Measurements from ENCODE around the gene LYRM4. TPM values are rescaled to one million over a fixed set of nuclear protein-coding genes. Genes with fewer than 3 reads are reported as not detected.

The LYRM4 gene
- total and polyA plus RNA-seq, 2 donors (not counting 1 experiment from before 2014, with no cell fraction given), result 14.5 to 31.9 TPM

DNA sequence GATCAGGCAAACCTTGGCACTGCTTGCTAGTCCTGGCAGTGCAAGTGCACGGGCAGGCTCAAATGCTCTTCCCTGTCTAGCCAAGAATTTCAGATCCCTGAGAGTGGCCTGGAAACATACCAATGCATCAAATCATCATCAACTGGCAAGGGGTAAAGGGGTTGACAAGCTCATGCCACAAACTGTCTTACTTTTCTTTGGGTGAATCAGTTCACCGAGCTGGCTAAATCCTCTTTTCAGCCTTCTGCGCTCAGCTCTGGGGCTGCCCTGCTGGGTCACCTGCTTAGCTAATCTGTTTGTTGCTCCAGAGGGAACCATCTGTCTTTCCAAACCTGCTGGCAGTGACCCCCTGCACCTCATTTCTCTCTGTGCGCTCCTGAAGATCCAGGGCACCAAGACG lies 59.5 kb downstream of the LYRM4 start:
- H3K27me3 ChIP-seq (ENCODE audit: control insufficient read depth, insufficient read depth, low read length), result no peaks in the 10 kb centered on the region
- H3K4me2 ChIP-seq (ENCODE audit: extremely low read depth, insufficient read depth, low read length), result no peak overlapping the region
- H2AFZ ChIP-seq (ENCODE audit: low read length), result no peak overlapping the region
- peaks cover 3% of the 10 kb centered on the region for H3K4me1 ChIP-seq (ENCODE audit: control insufficient read depth, extremely low read depth, insufficient read depth, low read length)
- no peak for TF ChIP-seq EZH2 (IDR thresholded peaks at IDR 0.05; ENCODE audit: low read length, missing control alignments)
- TF ChIP-seq, protein P1, sequence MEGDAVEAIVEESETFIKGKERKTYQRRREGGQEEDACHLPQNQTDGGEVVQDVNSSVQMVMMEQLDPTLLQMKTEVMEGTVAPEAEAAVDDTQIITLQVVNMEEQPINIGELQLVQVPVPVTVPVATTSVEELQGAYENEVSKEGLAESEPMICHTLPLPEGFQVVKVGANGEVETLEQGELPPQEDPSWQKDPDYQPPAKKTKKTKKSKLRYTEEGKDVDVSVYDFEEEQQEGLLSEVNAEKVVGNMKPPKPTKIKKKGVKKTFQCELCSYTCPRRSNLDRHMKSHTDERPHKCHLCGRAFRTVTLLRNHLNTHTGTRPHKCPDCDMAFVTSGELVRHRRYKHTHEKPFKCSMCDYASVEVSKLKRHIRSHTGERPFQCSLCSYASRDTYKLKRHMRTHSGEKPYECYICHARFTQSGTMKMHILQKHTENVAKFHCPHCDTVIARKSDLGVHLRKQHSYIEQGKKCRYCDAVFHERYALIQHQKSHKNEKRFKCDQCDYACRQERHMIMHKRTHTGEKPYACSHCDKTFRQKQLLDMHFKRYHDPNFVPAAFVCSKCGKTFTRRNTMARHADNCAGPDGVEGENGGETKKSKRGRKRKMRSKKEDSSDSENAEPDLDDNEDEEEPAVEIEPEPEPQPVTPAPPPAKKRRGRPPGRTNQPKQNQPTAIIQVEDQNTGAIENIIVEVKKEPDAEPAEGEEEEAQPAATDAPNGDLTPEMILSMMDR (conservative IDR thresholded peaks at IDR 0.05 in 1 of 2, IDR thresholded peaks at IDR 0.05 in 1 of 2; ENCODE audit: low read depth in 1 of 2, low read length in 2 of 2), result no peak
- H3K9ac ChIP-seq (ENCODE audit: insufficient read depth, low read length), result no peak overlapping the region
- H3K4me3 ChIP-seq (replicated peaks in 1 of 4; ENCODE audit: control extremely low read depth in 1 of 4, insufficient read depth in 1 of 4, low read depth in 3 of 4, low read length in 4 of 4), result no peak overlapping the region
- H3K36me3 ChIP-seq (ENCODE audit: control insufficient read depth, insufficient read depth, low read length), result no peaks in the 10 kb centered on the region
- no peaks in the 10 kb centered on the region for H4K20me1 ChIP-seq (ENCODE audit: control insufficient read depth, extremely low read depth, insufficient read depth, low read length)
- H3K9me3 ChIP-seq (ENCODE audit: control insufficient read depth, insufficient read depth, low read depth, low read length), result no peaks in the 10 kb centered on the region
- no peak overlapping the region for H3K27ac ChIP-seq (ENCODE audit: insufficient read depth, low read length)
- no peaks in the 10 kb centered on the region for H3K79me2 ChIP-seq (ENCODE audit: control insufficient read depth, insufficient read depth, low read length)
- peak in 1 of 2 donors; percentile 41 for DNase-seq (ENCODE audit: low read depth in 2 of 2)

DNA sequence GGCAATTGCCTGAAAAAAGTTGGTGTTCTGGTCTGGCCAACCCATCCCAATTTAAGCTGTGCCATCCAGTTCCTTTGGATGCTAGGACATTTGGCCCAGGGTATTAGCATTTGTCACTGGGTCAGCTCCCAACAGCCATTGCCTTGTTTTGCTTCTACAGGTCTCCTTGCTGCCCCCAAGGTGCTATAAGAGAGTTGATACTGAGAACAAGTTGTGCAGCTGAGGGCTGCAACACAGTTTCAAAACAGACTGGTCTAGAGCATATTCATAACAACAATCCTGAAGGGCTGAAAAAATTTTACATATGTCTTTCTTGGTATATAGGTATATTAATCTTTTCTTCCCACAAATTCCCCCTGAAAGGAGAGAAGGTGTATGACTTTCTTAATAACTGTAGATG lies 61.0 kb downstream of the LYRM4 start:
- no peak overlapping the region for H3K4me3 ChIP-seq (replicated peaks in 1 of 4; ENCODE audit: control extremely low read depth in 1 of 4, insufficient read depth in 1 of 4, low read depth in 3 of 4, low read length in 4 of 4)
- TF ChIP-seq, protein P1 (conservative IDR thresholded peaks at IDR 0.05 in 1 of 2, IDR thresholded peaks at IDR 0.05 in 1 of 2; ENCODE audit: low read depth in 1 of 2, low read length in 2 of 2), result no peak
- no peak for TF ChIP-seq EZH2 (IDR thresholded peaks at IDR 0.05; ENCODE audit: low read length, missing control alignments)
- no peaks in the 10 kb centered on the region for H3K79me2 ChIP-seq (ENCODE audit: control insufficient read depth, insufficient read depth, low read length)
- H3K9me3 ChIP-seq (ENCODE audit: control insufficient read depth, insufficient read depth, low read depth, low read length), result no peaks in the 10 kb centered on the region
- H4K20me1 ChIP-seq (ENCODE audit: control insufficient read depth, extremely low read depth, insufficient read depth, low read length), result no peaks in the 10 kb centered on the region
- H2AFZ ChIP-seq (ENCODE audit: low read length), result no peak overlapping the region
- no peak overlapping the region for H3K9ac ChIP-seq (ENCODE audit: insufficient read depth, low read length)
- no peak for DNase-seq (ENCODE audit: low read depth in 2 of 2)
- no peak overlapping the region for H3K4me2 ChIP-seq (ENCODE audit: extremely low read depth, insufficient read depth, low read length)
- no peaks in the 10 kb centered on the region for H3K27me3 ChIP-seq (ENCODE audit: control insufficient read depth, insufficient read depth, low read length)
- H3K36me3 ChIP-seq (ENCODE audit: control insufficient read depth, insufficient read depth, low read length), result no peaks in the 10 kb centered on the region
- H3K27ac ChIP-seq (ENCODE audit: insufficient read depth, low read length), result no peak overlapping the region
- no peaks in the 10 kb centered on the region for H3K4me1 ChIP-seq (ENCODE audit: control insufficient read depth, extremely low read depth, insufficient read depth, low read length)

DNA sequence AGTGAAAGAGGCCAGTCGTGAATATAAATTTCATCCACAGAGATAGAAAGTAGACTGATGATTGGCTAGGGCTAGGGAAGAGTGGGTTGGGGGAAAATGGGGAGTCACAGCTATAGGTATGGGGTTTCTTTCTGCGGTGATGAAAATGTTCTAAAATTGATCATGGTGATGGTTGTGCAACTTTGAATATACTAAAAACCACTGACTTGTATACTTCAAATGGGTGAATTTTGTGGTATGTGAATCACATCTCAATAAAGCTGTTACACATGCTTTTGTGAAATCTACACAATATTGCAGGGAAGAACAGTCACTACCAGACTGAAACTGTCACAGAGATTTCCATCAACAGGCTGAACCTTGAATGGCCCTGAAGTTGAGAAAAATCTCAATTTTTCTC lies 61.5 kb downstream of the LYRM4 start:
- H3K79me2 ChIP-seq (ENCODE audit: control insufficient read depth, insufficient read depth, low read length), result no peaks in the 10 kb centered on the region
- no peaks in the 10 kb centered on the region for H3K4me1 ChIP-seq (ENCODE audit: control insufficient read depth, extremely low read depth, insufficient read depth, low read length)
- H3K9ac ChIP-seq (ENCODE audit: insufficient read depth, low read length), result no peak overlapping the region
- H3K27me3 ChIP-seq (ENCODE audit: control insufficient read depth, insufficient read depth, low read length), result no peaks in the 10 kb centered on the region
- no peak for DNase-seq (ENCODE audit: low read depth in 2 of 2)
- no peak overlapping the region for H3K27ac ChIP-seq (ENCODE audit: insufficient read depth, low read length)
- H3K4me2 ChIP-seq (ENCODE audit: extremely low read depth, insufficient read depth, low read length), result no peak overlapping the region
- H3K4me3 ChIP-seq (replicated peaks in 1 of 4; ENCODE audit: control extremely low read depth in 1 of 4, insufficient read depth in 1 of 4, low read depth in 3 of 4, low read length in 4 of 4), result no peak overlapping the region
- H2AFZ ChIP-seq (ENCODE audit: low read length), result no peak overlapping the region
- no peaks in the 10 kb centered on the region for H3K9me3 ChIP-seq (ENCODE audit: control insufficient read depth, insufficient read depth, low read depth, low read length)
- H3K36me3 ChIP-seq (ENCODE audit: control insufficient read depth, insufficient read depth, low read length), result no peaks in the 10 kb centered on the region
- TF ChIP-seq, protein P1 (conservative IDR thresholded peaks at IDR 0.05 in 1 of 2, IDR thresholded peaks at IDR 0.05 in 1 of 2; ENCODE audit: low read depth in 1 of 2, low read length in 2 of 2), result no peak
- no peaks in the 10 kb centered on the region for H4K20me1 ChIP-seq (ENCODE audit: control insufficient read depth, extremely low read depth, insufficient read depth, low read length)
